Smooth muscle cell of the brain vasculature (primary cell): ENCODE data around the gene LRRC63.
"Not testable (repeated sequence)": the region's sequence is repeated elsewhere in the genome, so short reads cannot be mapped to it uniquely, and the experiment has no call there.

Source experiments
- DNase-seq: peaks from one replicate; pipeline ENCODE4 v3.0.0-alpha.2; 2012; ENCODE audit warnings: low read depth, low spot score

The LRRC63 gene, protein sequence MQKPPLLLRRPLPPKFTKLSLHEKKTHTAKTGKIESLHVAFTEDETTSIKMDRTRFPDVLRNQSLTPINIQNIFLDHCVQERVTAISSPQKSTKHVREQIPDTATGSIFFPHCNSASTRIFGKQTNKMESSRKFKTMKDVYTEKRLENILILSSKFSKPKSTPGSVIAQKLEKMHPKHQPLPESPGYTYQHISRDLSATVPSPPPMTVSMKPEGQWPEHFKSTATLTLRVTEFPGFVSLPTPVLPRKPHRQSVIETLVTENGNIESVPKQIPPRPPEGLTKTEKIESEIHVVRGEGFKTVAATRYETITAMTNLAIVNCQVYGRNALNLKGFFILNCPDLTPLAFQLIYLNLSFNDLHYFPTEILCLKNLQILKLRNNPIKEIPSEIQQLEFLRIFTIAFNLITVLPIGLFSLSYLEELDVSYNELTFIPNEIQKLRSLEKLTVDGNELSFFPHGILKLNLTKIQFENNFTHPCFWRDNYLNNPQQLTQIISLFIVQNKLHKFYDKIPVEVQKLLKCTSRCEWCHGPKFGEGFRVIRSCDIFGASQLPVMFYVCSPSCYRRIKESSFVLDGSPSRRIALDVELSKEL

DNA sequence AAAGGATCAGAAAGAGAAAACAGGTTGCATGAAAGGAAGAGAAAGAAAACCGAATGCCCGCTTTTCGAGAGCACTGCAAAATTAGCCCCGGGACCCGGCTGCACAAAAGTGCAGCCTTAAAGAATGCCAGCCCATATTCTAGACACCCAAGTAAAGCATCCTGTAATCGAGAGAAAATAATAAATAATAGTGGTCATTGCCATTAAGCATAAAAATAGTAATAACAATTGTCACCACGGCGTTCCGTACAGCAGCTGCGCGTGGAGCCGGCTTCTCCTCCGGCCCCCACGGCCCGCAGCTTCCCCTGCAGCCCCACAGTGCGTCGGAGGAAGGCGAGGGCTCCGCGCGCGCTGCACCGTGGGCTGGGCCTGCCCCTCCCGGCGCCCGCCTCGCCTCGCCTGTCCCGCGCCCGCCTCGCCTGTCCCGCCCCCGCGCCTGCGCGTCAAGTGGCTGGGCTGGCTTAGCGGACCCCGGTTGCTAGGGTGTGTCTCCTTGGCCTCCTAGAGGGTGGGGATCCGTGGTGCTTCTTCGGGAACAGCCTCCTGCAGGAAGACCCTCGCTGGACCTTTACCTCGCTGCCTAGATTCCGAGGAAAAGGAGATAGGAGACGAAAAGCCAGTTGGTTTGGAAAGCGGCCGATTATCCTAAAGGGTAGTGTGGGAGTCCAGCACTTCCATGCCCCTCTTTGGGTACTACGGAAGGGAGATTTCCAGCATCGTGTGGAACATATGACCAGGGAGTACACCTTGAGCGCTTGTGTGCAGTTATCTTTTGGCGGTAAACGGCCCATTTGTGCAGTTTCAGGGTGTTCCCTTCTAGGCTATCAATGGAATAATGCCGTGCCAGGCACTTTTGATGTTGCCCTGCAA, at the start of gene LRRC63:
Gene LRRC63 (plus strand): TSS at position 446 of the 869 bp plus-strand sequence. CDS start 1,107 bp downstream, outside the sequence.
- DNase-seq, result no peak

DNA sequence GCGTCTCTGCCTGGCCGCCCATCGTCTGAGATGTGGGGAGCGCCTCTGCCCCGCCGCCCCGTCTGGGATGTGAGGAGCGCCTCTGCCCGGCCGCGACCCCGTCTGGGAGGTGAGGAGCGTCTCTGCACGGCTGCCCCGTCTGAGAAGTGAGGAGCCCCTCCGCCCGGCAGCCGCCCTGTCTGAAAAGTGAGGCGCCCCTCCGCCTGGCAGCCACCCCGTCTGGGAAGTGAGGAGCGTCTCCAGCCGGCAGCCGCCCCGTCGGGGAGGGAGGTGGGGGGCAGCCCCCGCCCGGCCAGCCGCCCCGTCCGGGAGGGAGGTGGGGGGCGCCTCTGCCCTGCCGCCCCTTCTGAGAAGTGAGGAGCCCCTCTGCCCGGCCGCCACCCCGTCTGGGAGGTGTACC, 49.0 kb upstream of the LRRC63 start:
- DNase-seq, result not testable (repeated sequence)

DNA sequence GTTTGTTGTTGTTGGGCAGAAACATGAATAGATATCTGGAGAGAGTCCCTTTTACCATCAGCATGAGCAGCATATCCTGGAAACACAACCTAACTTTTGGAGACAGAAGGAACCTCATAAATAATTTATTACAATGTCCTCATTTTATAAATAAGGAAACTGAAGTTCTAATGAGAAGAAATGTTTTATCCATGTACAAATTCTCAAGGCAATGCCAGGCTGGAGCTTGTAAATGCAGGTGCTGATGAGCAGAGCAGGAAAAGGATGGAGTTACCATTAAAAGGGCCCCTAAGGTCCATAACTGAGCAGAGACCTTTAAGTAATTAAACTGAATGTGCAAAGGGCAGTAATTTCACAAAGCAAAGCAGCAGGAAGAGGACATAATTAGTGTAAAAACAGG, 47.1 kb upstream of the LRRC63 start:
- DNase-seq, result no peak

DNA sequence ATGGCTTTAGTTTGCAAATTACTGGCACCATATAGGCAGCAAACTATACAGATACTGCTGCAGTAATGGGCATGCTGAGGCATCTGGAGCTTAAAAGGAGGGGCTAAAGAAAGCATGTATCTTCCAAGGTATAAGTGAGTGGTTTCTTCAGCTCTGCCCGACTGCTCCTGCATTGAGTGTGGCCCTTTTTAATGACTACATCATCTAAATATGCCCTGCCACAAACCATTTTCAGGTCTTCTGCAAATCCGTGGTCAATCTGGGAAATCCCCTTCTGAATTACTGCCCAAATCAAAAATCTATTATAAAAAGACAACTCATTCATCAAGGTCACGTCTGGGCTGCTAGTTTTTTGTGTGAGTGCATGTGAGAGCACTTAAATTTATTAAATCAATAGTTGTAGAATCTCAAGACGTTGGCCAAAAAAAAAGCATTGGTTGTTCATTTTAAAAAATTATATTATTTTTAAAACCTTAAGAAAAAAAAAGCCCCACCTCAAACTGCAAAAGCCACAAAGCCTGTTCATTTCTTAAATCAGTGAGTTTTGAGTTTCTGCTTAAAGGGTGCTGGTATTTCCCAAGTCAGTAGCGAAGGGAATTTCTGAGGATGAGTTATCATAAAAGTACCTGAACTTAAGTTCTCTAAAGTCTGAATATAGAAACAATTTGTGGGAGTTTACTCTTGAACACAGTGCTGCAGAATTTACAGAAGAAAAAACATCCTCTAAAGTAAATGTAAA, 46.1 kb upstream of the LRRC63 start:
- no peak for DNase-seq

DNA sequence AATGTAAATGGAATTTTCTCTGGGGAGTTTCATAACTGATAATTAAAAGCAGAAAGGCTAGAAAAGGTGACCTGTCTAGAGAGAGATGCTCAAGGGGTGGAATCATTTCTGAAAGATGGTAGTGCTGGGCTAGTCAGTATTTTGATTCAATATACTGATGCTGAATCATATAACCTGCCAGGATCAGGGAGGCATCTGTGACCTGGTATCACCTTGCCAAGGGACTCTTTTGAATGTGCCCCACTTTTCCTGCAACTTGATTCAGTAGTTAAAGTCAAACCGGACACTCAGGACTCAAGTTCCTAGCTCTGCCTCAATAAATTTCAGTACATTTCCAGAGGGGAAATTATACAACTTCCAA, 45.5 kb upstream of the LRRC63 start:
- no peak for DNase-seq

DNA sequence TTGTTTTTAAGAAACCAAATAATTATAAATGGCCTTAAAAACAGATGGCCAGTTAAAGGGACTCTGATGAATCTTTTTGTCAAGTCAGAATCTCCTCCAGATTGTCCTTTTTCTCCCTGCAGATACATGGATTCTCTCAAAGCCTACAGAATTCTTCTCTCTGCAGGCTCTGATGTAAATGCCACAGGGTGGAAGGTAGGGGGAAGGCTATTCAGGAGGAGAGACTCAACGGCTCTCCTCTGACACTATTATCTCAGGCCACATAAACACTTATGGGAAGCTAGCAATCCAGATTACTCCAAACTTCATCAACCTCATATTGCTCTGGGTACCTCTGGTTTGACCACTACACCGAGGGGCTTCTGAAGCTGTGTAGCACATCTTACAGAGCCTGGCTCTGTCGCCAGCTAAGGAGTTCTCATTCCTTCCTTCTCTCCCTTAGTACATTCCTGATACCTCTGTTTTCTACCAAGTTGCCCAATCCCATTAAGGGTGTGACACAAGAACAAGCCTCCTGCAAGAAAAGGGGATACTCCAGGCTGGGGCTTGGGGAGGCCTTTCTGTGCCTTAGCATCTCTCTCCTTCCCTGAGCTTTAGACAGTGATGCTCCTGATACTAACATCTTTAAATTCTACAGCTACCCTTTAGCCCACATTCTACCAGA, 44.6 kb upstream of the LRRC63 start:
- no peak for DNase-seq

DNA sequence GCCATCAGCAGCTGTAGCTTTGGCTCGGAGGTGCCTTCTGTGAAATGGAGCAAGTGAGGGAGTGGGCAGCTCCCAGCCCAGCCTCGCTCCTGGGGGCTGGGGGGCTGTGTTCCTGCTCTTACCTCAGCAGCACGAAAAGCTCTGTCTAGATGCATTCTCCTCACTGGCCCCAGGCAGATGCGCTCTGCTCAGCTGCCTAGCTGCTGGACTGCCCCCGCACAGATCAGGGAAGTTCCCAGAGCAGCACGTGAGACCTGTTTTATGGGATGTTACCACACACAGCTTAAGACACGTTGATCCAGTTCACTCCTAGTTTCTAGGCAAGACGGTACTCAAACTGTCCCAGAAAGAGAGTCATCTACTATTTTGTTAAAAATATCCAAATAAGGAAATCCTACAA, 43.4 kb upstream of the LRRC63 start:
- no peak for DNase-seq

DNA sequence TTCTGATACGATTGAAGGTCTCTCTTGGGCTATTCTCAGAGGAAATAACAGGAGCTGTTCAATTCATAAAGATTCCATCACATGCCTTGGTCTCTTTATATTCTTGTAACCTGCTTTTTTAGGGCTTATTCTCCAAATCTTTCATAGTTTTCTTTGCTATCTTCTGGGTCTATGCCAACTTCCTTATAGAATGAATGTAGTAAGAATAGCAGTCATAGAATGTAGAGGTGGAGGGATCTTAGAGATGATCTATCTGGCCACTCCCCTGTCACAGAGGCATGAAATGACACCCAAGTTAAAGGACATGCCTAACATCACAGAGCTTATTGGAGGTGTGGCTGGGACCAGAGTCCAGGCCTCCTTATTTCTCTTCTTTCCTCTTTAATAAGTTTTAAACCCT, 42.9 kb upstream of the LRRC63 start:
- no peak for DNase-seq

DNA sequence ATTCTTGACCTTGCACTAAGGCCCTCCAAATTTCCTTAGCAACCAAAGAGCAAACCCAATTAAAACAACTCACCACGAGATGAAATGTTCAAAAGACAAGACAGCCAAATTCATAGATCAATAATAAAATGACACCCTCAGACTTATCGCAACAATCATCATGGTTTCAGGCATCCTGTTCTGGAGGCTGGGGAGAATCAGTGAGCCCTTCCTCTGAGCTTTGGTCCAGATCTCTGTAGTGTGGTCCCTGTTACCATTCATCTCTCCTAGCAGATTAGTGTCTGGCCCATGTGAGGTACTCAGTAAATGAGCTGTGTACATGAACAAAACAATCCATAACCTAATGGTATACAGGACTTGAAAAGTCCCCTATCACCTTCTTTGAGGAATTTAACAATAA, 42.0 kb upstream of the LRRC63 start:
- no peak for DNase-seq

DNA sequence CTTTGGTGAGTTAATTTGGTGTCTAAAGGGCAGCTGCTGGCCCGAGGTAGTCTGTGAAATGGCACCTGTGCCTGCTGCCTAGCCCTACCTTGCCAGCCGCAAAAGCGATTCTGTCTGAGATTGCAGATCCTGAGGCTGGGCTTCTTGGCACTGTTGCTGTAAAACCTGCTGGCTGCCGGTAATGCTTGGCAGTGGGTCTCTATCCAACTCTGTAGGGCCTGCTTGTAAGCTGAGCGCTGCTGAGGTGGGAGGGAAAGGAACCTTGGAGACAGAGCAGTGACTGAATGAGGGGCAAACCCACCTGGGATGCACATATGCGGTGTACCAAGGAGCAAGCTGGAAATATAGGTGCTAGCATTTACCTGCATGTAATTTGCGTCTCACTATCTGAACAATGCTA, 41.5 kb upstream of the LRRC63 start:
- DNase-seq, result no peak

DNA sequence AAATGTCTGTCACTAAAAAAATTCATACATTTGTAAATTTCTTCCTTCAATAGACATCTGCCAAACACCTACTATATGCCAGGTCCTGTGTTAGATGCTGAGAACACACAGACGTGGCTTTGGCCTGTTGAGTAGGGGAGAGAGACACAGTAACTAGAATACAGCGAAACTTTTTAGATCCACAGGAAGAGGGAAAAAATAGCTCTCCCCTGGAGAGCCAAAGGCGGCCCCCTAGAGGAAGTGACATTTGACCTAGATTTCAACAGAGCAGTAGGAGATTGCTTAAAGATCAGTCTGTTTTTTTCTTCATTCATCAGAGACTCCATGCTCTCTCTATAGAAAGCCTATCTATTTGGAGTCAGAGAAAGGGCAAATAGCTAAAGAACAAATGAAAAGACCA, 41.0 kb upstream of the LRRC63 start:
- no peak for DNase-seq

DNA sequence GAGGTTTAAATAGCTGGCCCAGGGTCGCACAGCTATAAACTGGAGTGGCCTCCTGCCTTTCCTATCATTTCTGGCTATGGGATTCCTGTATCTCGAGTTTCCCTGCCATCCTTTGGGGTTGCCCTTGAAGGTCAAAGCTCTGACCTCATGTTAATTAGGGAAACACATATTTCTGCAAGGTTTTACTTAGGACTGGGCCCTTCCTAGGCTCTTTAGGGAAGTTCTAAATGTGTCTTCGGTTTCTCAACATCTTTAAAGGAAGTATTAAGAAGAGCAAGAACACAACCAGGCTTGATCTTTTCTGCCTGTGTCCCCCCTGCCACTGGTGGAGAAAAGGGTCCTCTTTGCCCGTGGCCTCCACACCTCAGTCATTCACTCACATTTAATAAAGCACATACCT, 40.5 kb upstream of the LRRC63 start:
- DNase-seq, result no peak

DNA sequence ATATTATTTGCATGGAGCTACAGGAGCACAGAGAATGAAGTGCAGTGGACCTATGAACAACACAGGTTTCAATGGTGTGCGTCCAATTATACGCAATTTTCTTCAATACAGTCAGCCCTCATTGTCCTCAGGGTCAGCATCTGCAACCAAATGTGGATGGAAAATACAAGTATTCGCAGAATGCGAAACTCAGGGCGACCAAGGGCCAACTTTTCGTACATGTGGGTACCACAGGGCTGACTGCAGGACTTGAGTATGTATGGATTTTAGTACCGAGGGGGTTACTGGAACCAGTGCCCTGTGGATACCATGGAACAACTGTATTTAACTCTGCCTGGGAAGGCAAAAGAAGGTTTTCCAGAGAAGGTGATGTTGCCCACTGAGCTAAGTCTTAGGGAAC, 40.0 kb upstream of the LRRC63 start:
- DNase-seq, result no peak

DNA sequence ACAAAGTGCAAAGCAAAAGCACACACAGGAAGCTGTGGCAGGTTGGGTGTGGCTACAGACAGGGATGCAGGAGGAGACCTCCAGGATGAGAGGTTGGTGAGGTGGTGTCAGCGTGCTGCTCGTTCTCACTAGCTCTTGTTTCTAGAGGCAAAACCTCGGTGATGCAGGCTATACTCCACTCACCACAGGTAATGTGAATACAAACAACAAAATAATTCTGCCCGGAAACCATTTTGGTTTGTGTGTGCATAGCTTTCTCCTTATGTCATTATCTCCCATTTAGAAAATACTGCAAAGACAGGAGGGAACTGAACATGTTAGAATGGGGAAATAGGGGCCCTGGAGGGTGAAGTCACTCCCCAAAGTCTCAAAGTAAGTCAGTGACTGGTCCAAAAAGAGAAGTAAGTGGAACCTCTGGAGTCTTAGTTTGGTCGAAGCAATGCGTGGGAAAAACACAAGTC, 39.2 kb upstream of the LRRC63 start:
- DNase-seq, result no peak

DNA sequence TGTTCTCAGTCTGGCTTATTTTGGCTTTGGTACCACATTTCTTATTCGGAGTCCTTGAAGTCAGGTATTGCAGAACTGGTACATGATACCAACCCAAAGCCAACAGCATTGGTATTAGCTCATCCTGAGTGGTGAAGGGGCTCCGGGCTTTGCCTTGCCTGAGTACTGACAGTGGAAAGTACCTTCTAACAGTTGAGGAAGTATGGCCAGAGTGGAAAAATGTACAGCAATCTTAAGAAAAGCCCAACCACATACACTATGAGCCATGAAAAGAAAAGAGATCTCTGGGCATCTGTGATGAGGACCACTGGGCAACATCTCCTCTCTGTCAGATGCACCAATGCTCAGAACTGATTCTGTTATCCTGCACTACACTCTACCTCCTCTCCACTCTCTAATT, 38.1 kb upstream of the LRRC63 start:
- DNase-seq, result no peak

DNA sequence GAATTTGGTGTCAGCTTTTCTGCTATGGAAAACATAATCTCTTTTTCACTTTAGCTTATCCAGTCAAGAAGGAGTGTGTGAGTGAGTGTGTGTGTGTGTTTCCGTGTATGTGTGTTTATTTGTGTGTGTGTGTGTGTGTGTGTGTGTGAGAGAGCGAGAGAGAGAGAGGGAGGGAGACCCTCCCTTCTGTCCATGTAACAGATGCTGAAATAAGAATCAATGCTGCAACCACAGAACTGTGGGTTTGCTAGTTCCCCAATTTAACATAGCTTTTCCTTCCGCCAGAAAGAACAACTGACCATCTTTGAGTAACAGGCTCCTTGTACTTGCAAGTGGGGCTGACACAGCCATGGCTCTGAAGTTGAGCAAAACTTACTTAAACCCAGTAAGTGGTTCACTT, 35.0 kb upstream of the LRRC63 start:
- DNase-seq, result no peak

DNA sequence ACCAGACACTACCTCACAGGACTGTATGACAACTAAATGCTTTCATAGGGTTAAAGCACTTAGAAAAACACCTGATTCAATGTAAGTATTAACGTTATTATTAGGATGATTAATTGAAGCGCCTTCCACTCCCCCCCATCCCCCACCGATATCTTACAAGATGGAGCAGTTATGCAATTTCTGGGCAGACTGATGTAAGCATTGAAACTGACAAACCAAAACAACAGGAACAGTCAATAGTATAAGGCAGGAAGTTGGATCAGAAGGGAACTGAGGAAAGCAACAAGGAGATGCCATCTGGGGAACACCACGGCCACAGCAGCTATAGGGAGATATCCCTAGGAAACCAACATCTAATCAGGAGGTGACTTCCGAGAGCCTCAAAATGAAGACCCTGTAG, 33.6 kb upstream of the LRRC63 start:
- no peak for DNase-seq

DNA sequence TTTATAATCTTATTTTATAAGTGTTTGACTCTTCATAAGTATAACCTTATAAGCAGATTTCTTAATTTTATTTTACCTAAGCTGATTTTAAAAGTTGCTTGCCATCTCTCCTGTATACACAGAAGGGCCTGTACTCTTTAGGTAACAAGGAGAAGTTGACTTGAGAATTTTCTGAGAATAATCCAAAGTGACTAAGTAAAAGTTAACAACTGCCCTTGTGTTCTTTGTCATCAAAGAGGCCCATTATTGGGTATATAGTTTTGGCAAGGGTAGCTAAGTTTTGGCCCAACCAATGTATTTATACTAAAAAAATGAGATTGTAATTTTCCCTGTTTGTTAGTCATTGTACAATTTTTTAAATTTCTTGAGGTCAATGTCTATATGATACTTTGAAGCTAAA, 32.9 kb upstream of the LRRC63 start:
- no peak for DNase-seq

DNA sequence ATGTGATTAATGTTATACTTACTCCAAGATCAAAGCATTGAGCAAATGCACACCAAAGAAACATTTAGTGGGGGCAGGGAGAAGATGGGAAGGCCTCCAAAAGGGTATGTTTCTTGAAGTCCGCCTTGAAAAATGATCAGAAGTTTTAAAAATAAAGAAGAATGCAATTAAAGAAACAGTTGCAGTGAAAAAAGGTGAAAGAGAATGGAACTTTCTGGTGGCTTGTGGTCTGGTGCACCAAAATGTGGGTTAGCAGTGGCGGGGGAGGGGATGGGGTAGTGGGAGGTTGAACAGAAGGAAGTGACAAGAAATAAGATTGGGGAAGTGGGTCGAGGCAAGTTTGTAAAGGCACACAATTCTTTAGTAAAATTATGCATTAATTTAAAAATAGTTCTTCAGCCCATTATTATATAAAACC, 32.2 kb upstream of the LRRC63 start:
- DNase-seq, result no peak

DNA sequence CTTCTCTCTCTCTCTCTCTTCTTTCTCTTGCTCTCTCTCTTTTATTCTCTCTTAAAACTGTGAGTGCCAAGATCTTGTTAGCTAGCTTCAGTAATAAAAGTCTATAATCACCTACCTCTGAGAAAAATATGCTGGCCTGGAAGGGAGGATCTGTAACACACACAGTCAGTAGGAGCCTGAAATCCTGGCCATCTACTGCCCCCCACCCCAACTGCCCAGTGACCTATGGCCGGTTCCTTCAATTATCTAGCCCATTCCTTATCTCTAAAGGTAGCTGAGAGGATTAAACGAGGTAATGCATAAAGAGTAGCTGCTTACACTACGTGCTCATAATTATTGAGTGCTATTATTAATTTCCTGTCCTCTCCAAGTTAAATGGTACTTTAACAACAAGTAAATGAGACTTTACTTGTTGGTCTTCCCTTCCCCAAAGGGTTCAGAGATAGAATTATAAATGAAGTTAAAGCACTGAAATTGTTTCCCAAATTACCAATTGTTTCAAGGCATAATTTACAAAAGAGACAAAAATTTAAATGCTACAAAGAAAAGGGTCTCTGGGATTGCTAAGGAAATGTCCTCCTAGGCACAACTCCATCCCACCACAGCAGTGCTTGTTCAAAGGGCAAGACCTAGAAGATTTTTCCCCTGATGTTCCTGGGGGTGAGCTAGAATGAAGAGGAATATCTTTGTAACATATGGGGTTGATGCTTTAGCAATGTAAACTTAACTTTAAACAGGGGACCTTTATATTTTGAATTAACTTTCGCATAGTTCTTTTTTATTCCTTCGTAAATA, 31.6 kb upstream of the LRRC63 start:
- DNase-seq, result no peak
